Cortex of kidney (tissue), 1 donor: ENCODE data around the gene APOBEC4.
"Not testable (repeated sequence)": the region's sequence is repeated elsewhere in the genome, so short reads cannot be mapped to it uniquely, and the experiment has no call there.

Experiments used
- DNase-seq: peaks from one replicate; lab custom pipeline; 2025; lab: John Stamatoyannopoulos, UW

The APOBEC4 gene, protein sequence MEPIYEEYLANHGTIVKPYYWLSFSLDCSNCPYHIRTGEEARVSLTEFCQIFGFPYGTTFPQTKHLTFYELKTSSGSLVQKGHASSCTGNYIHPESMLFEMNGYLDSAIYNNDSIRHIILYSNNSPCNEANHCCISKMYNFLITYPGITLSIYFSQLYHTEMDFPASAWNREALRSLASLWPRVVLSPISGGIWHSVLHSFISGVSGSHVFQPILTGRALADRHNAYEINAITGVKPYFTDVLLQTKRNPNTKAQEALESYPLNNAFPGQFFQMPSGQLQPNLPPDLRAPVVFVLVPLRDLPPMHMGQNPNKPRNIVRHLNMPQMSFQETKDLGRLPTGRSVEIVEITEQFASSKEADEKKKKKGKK

DNA sequence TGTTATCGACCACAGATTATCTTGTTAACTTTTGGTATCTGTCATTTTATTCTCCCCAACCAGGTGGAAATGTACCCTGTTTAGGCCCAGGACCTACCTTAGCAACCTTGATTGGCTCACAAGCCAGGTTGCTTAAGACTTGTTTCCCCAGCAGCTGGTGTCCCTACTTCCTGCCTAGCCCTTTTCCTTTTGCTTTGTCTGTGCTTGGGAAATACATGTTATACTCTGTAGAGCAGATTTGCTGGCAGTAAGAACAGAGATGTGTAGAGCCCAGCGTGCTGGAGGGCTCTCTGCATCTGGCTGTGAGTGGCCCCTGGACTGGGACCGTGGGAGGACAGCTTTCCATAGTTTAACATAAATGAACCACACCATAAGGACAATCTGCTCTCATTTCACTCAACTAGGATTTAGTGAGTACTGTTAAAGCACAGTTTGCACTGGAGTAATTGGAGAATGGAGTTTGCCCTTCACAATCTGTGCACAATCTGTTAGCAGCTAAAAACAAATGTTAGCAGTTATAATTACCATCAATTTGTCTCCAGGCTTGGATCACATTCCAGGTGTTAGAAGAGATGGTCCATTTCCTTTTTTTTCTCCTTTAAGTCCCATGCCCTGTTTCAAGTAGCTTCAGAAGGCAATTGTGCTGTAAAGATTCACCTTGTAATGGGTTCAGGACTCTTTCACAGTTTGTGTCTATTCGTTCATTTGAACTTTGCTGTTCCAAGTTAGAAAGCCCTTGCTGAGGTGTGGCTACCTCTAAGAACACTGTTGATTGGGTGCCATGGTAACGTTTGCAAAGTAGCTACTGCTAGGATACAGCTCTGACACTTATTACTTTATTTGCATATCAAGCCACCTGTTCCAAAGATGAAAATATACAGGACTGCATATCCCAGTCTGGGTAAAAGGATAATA lies at the start of gene APOBEC4:
TSS of gene APOBEC4 (minus strand) at position 770 of the 915 bp plus-strand sequence. CDS start 4,535 bp downstream, outside the sequence.
- DNase-seq = no peak

- no peak for DNase-seq
Measured at GRCh38 chr1:183702813-183703198, 49.7 kb upstream of the APOBEC4 start.

GRCh38 chr1:183702087-183702812 lies 49.1 kb upstream of the APOBEC4 start:
- DNase-seq = no peak

- no peak for DNase-seq
Measured at GRCh38 chr1:183699616-183700160, 46.6 kb upstream of the APOBEC4 start.

DNA sequence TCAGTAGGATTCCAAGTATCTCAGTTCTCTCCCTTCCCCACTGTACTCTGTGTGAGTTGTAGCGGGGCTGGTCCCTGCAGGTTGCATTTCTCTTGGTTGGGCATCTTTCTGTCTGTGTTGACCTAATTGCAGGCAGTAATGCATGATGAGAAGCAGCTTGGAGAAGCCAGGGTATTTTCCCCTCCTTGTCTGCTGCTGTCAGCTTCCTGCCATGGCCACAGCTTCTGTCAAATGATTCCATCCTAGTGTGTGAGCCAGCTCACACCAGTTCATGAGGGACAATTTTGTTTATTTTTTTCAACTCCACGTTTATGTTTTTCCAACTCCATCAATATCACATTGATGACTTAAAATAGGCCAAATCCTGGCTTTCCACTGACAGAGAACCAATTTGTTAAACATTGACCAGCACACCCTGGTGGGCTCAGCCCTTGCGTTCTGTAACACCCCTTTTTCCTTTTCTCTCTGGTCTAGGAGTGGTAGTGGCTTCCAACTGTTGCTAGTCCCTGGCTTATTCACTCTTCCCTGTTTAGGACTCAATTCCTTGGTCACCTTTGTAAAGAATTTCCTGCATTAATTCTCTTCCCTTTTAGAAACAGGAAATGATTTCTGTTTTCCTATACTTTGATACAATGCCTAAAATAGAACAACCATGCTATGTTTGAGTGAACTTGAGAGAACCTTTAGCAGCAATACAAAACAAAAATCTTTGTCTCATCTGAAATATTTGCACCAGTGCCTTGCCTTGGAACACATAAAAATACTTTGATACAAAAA lies 44.9 kb upstream of the APOBEC4 start:
- DNase-seq = no peak

- no peak for DNase-seq
Measured at GRCh38 chr1:183696981-183697380, 43.9 kb upstream of the APOBEC4 start.

DNA sequence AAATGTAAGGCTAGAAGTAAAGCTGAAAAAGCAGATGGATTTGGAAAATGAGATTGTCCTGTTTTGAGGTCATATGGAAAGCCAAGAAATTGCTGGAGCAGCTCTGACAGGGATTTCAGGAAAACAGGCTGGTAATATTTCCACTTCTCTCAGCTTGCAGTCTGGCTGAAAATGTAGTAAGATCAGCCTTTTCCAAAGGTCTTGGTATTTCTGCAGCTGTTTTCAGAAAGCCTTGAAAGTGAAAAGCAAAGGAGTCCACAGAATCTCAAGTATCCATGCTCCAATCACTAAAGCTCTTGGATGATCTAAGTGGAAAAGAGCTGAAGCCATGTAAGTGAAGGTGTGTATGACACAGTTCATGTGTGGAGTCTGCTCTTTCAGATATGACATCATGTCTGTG lies 41.6 kb upstream of the APOBEC4 start:
- no peak for DNase-seq

DNA sequence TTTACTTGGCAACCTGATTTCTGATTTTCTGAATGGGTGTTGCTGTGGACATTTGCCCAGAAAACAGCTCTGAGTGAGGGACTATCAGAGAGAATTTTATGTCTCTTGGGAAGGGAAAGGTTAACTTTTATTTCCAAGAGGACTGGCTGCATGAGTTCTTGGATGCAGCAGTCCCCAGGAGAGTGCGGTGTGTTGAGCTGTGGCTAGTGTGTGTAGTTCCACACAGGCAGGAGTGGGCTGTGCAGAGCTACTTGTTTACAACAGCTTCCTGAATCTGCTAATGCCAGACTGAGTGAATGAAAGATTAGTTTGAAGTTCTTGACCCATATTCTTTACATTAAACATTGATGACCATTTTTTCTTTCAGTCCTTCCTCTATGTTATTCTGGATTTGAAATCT lies 41.0 kb upstream of the APOBEC4 start:
- DNase-seq = no peak

DNA sequence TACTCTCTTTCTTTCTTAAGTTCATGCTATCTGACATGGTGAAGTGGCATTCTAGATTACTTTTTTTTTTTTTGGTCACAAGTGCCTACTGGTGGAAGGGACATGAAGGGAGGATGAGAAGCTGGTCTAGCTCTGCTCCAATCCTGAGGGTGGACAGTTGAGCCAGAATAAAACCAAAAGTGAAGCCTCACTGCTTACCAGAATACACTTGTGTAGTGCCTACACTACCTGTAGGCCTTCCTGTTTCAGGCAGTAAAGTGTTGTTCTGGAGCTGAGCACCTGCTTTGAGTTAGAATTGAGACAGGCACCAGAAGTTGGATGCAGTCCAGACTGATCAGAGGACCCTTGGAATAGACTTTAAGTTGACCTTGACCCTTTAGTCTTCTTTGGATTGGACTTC lies 40.4 kb upstream of the APOBEC4 start:
- DNase-seq = no peak

GRCh38 chr1:183689762-183690204 lies 36.7 kb upstream of the APOBEC4 start:
- no peak for DNase-seq

- DNase-seq = no peak
Measured at GRCh38 chr1:183688341-183689060, 35.4 kb upstream of the APOBEC4 start.

DNA sequence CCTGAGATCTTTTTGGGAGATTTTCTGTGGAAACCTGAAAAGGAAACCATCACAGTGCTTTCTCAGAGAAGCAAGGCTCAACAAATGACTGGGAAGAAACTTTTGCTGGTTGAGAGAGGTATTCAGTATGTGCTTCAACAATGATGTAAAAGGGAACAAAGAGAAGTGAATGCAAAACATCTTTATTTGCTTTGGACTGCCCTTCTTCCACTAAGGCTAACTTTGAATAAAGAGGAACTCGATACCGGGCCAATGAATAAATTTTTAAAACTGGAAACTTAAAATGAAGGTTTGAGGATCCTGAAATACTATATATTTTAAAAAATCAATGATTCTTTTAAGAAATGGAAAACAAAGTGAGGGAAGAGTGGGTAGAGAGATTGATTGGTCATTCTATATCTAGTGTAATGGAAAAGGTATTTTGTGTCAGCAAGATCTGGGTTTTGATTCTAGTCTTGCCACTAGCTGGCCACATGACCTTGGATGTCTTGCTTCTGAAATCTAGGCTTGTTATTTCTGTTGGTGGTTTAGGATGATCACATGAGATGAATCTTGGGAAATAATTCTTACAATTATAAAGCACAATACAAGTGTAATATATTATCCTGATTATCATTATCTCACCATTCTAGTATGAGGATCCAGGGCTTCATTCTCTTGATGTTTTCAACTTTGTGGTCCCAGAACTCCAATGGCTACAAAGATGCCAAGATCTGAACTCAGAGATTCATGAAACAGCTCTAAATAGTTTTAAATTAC lies 34.6 kb upstream of the APOBEC4 start:
- no peak for DNase-seq

- DNase-seq = no peak
Measured at GRCh38 chr1:183686229-183686628, 33.1 kb upstream of the APOBEC4 start.

- no peak for DNase-seq
Measured at GRCh38 chr1:183685112-183685713, 32.1 kb upstream of the APOBEC4 start.

DNA sequence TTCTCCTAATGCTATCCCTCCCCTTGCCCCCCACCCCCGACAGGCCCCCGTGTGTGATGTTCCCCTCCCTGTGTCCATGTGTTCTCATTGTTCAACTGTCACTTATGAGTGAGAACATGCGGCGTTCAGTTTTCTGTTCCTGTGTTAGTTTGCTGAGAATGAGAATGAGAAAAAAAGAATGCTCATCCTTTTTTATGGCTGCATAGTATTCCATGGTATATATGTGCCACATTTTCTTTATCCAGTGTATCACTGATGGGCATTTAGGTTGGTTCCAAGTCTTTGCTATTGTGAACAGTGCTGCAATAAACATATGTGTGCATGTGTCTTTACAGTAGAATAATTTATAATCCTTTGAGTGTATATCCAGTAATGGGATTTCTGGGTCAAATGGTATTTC lies 26.2 kb upstream of the APOBEC4 start:
- DNase-seq = not testable (repeated sequence)

DNA sequence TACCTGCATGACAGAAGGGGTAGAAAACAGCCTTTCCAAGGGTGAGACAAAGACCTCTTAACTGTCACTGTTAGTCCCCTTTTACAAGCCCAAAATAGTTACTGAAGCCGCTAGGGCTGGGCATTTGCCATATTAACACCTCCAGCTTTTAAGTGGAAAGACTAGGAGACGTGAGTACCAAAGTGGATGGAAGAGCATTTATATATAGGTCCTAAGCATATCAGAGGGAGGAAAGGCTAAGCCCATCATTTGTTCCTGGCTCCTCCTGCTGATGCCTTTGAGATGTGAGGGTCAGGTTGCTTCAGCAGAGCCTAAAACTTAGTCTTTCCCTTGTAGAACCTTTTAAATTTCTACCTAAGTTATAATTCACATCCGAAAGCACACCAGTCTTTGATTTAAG lies 25.7 kb upstream of the APOBEC4 start:
- no peak for DNase-seq

DNA sequence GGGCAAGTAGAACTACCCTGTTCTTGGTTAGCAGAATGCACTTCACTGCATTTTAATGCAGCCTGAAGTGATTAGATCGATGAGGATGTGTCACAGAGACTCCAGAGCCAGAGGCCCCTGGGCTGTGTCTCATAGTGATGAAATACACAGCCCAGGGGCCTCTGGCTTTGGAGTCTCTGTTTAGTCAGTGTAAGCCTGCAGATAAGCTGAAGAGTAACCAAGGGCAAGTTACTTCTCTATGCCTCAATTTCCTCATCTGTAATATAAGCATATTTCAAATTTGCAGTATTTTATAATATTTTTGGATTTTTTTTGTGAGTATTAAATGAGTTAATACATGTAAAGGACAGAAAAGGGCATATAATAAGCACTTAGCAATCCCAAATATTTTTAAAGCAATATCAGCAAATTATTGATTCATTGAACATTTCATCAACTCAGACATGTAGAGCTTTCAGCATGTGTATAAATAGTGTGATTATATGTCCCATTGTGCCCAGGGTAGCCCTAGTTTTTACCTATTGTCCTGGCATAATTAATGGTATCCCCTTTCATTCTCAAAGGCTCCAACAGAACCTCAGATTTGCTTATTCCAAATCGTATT lies 23.6 kb upstream of the APOBEC4 start:
- DNase-seq = no peak

DNA sequence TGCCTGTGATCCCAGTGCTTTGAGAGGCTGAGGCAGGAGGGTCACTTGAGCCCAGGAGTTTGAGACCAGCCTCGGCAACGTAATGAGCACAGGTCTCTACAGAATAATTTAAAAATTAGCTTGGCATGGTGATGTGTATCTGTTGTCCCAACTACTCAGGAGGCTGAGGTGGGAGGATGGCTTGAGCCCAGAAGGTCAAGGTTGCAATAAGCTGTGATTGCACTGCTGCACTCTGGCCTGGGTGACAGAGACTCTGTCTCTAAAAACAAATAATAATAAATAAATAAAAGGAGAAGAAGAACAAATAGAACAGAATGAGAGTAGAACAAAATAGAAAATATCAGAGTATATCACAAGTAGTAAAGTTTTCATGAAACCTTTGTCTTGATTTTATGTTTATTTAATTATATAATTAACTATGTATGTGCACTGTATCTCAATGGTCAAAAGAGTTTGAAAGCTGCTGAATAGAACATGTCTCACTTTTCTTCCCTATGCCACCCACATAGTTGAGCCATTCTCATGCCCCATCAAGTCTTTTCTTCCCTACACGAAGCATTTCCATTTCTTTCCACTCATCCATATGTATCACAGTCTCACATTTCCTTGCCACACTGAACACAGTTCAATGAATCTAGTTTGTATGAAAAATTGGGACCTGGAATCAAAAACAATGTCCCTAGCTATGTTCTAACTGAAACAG lies 22.9 kb upstream of the APOBEC4 start:
- no peak for DNase-seq
